GM19463 (cell line): ENCODE results near the gene COL23A1.

Experiments used
- ATAC-seq: cut with Tn5 transposase; IDR thresholded peaks from one replicate; pipeline ENCODE4 v1.9.1; 2021; ENCODE audit warnings: mild to moderate bottlenecking, moderate library complexity; ENCODE audit not compliant: unreplicated experiment

Gene COL23A1

GRCh38 chr5:178224403-178224802, 365.8 kb downstream of the COL23A1 start:
- ATAC-seq = no peak

- no peak for ATAC-seq
Measured at GRCh38 chr5:178223828-178224335, 366.3 kb downstream of the COL23A1 start.

DNA sequence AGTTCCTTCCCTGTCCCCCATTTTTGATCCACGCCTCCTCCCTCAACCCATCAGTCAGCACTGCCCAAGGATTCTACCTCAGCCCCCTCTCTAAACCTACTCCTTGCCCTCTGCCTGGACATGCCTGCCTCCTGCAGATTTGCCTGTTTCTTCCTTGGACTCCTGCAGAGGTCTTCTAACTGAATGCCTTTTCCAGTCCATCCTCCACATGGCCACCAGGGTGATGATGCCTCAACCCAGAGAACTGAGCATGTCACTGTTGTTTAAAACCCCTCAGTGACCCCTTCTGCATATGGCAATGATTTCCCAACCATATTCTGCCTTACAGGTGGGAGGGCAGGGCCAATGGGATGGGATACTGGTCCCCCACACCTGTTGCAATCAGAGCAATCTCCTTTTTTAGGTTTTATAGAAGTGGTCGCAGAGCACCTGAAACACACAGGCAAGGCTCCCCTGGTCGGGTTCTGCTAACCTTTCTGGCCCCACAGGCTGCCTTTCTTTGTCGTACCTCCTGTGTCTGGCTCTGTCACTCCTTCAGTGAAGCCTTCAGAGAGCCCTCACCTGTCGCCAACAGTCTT, 366.9 kb downstream of the COL23A1 start:
- ATAC-seq = no peak

GRCh38 chr5:178222292-178222691, 367.9 kb downstream of the COL23A1 start:
- ATAC-seq = no peak

DNA sequence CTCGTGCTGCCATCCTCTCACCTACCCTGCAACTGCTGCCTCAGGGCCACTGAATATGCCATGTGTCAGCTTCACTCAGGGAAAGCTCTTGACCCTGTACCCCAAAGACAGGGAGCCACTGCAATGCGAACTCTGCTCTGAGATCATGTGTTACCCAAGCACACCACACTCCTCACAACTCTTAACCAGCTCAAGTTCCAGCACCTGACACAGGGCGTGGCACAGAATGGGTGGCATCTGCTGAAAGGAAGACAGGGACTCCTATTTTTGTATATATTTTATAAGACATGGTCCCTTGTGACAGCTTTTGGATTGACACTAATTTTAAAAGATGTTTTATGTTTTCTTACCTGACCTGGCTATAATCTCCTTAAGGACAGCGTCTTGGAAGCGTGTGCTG, 368.3 kb downstream of the COL23A1 start:
- no peak for ATAC-seq

- ATAC-seq = no peak
Measured at GRCh38 chr5:178221282-178221681, 368.9 kb downstream of the COL23A1 start.

- ATAC-seq = no peak
Measured at GRCh38 chr5:178218827-178219226, 371.4 kb downstream of the COL23A1 start.

- ATAC-seq = no peak
Measured at GRCh38 chr5:178218237-178218776, 371.9 kb downstream of the COL23A1 start.

- no peak for ATAC-seq
Measured at GRCh38 chr5:178216779-178217178, 373.4 kb downstream of the COL23A1 start.

GRCh38 chr5:178216088-178216534, 374.1 kb downstream of the COL23A1 start:
- no peak for ATAC-seq

GRCh38 chr5:178215280-178216002, 374.8 kb downstream of the COL23A1 start:
- no peak for ATAC-seq

DNA sequence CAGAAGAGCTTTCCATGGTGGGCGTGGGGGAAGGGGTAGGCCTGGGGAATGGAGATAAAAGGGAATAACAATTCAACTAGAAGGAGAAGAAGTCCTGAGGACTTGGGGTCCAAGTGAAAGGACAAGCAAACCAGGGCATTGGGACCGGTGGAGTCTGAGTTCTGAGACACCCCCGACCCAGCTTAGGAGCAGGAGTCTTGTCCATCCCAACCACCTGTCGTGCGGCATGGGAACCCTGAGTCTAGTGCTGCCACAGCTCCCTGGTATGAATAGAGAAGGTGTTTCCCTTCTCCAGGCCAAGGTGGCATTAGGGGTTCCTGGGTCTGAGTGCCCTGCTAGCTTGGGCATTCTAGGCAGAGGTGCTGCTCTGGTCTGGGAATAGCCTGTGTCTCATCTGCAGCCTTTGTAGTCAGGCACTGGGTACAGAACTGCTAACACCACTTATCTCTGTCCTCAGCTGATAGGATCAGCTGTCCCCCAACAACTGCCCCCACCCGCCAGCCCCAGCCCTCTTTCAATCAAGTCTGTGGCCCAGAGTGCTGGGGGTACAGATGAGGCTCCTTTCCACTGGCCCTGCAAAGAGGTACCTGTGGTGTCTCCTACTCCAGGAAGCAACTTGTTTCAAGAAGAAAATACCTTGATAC, 375.9 kb downstream of the COL23A1 start:
- no peak for ATAC-seq

GRCh38 chr5:178213748-178214151, 376.4 kb downstream of the COL23A1 start:
- no peak for ATAC-seq

GRCh38 chr5:178213003-178213461, 377.2 kb downstream of the COL23A1 start:
- no peak for ATAC-seq

GRCh38 chr5:178212241-178213002, 377.8 kb downstream of the COL23A1 start:
- no peak for ATAC-seq

DNA sequence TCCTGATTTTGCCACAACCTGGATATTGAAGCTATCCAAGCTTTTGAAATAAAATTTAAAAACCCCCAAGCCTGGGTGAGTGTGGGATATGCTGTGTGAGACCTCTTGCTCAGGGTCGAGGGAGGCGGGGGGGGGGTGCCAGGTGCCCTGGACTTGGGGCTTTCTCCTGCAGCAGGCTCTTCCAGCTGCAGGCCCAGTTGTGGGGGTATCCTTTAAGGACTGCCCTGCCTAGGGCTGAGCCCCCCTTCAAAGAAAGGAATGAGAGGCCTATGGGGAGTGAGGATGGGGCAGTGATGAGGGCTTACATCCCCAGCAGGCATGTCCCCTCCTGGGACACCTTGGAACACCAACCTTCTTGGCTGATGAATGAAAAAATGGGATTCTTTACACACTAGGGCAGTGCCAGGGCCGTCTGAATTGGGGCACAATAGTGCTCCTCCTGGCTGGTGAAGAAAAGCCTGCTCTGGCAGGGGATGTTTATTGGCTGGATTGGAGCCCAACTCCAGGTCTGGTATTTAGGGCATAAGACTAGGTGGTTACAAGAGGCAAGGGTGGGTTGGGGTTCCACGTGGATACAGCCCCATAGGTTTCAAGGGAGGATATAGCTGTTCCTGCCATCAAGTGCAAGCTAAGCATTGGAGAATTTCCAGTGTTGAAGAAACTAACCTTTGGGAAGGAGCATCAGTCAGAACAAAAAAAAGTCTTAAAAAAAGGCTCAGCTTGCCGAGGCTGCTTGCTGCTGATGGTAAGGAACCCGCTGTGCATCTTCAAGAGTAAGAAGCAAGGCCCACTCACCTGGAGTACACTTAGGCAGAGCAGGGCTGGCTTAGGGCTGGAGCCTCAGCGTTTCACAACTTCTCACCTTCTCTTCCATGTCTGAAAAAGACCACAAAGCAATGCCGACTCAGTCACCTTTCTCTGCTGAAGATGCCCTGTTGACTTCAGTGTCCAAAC, 378.8 kb downstream of the COL23A1 start:
- no peak for ATAC-seq

DNA sequence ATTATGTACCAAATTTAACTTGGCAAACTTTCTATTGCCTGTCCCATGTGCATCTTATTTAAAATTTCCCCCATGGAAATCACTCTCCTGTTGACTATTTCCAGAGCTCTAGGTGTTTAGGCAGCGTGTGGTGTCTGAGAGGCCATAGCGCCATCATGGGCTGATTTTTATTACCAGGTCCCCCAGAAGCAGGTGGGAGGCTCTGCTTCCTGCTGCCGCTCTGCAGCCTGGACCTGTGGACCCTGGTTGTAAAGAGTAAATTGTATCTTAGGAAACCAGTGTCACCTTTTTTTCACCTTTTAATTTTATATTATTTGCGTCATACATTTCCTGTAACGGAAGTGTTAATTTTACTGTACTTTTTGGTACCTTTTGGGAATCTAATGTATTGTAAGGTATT, 379.5 kb downstream of the COL23A1 start:
- no peak for ATAC-seq

- no peak for ATAC-seq
Measured at GRCh38 chr5:178210073-178210535, 380.1 kb downstream of the COL23A1 start.

DNA sequence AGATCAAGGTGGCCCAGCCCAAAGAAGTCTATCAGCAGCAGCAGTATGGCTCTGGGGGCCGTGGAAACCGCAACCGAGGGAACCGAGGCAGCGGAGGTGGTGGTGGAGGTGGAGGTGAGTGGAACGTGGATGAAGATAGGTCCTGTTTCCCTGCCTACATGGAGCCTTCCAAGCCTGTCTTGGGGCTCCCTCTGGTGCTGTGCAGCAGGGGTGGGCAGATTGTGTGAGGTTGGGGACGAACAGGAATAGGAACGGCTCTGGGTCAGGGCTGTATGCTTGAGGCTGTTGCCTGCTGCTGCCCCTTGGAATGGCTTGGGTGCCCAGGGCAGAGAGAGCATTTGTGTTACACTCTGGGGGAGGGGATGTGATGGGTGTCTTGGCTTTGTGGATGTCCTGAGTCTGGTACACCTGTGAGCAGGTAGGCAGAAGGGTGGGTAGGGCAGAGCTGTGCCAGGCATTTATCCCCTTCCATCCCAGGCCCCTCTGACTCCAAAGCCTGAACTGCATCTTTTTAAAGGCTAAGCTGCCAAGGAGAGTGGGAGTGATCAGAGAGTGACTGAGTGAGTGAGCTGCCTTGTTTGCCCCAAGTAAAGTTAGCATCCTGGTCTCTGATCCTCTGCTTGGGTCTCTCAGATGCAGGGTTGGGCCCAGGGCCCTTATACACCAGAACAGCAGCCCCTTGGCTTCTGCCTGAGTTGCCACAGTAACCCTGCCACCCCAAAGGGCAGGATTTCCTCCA, 380.7 kb downstream of the COL23A1 start:
- no peak for ATAC-seq
